LNCaP clone FGC (cell line): Measurements from ENCODE around the gene ANKRD13B.
A peak's percentile ranks its signal among the peaks of the same experiment; 100 is the strongest.

Source experiments
- DNase-seq: peaks from one replicate; pipeline ENCODE4 v3.0.0-alpha.2; 2011; ENCODE audit warnings: low read depth
- H3K4me3 ChIP-seq: 2 replicates; pipeline ENCODE4 v1.5.1; 2011; ENCODE audit warnings: mild to moderate bottlenecking, low read depth, low read length, control low read depth
- TF ChIP-seq, protein P1 (sequence below): IDR thresholded peaks from 2 replicates; pipeline ENCODE4 v1.5.1; 2012; ENCODE audit warnings: mild to moderate bottlenecking; ENCODE audit not compliant: control insufficient read depth, insufficient read depth; ENCODE audit errors: extremely low read depth

Gene ANKRD13B

DNA sequence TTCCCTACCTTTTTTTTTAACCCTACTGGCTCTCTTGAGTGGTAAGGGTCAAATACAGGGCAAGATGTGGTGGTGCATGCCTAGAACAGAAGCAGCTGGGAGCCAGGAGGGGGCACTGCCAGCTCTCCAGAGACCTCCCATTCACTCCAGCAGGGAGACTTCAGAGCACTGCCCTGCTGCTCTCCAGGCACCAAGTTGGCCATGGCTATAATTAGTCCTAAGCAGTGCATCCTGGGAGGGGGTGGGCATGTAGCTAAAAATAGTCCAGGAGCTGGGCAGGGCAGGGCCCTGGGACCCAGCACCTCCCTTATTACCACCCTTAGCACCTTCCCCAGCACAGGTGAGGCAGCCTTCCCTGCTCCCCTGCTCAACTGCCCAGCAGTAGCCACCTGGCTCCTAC lies 26.3 kb downstream of the ANKRD13B start:
- no peak overlapping the region for H3K4me3 ChIP-seq
- no peak for DNase-seq
- TF ChIP-seq, protein P1, sequence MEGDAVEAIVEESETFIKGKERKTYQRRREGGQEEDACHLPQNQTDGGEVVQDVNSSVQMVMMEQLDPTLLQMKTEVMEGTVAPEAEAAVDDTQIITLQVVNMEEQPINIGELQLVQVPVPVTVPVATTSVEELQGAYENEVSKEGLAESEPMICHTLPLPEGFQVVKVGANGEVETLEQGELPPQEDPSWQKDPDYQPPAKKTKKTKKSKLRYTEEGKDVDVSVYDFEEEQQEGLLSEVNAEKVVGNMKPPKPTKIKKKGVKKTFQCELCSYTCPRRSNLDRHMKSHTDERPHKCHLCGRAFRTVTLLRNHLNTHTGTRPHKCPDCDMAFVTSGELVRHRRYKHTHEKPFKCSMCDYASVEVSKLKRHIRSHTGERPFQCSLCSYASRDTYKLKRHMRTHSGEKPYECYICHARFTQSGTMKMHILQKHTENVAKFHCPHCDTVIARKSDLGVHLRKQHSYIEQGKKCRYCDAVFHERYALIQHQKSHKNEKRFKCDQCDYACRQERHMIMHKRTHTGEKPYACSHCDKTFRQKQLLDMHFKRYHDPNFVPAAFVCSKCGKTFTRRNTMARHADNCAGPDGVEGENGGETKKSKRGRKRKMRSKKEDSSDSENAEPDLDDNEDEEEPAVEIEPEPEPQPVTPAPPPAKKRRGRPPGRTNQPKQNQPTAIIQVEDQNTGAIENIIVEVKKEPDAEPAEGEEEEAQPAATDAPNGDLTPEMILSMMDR = peak; percentile 18; the same call in 1 of the 2 replicates

DNA sequence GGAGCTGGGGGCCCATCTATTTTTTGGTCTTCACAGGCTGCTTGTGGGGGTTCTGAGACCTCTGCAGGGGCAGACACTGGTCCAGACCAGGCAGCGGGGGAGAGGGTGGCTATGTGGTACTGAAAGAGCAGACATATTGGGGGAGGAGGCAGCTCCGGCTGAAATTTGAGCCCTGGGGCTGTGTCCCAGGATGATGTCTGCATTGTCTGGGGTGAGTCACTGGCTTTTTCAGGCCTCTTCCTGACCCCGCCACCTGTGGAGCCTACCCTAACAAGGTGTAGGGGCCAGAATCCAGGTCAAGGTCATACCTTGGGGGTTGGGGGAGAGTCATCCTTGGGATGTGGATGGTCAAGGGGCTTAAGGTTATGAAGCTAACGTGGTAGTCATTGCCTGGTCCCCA lies 27.3 kb downstream of the ANKRD13B start:
- TF ChIP-seq, protein P1 = no peak
- H3K4me3 ChIP-seq = no peak overlapping the region
- DNase-seq = no peak

DNA sequence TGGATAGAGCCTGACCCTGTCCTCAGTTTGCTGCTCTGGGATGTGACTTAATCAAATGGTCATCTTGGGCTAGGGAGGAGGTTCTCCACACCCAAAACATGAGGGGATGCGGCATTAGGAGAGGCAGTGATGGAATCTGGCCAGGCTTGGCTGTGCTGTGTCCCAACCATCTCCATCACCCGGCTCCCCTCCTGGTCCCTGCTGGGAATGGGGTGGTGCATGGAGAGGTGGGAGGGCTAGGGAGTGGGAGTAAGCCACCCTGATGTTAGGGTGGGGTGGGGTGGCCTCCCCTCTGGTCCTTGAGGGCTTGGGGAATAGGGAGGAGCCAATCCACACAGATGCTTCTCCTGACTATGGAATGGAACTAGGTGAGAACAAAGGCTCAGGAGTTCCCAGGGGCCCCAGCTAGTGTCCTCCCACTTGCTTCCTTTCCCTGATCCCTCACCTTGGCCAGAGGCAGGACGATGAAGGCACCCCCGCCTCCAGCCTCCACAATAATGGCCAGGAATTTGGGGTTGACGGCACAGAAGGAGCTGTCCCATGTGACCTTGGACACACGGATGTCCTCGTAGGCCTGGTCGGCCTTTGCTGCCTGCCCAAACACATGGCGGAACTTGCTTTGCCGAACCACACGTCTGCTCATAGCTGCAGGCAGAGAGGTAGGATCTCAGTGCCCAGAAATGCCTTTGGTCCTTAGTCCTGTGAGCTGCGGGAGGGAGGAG lies 28.0 kb downstream of the ANKRD13B start:
- TF ChIP-seq, protein P1 = no peak
- H3K4me3 ChIP-seq = no peak overlapping the region

GRCh38 chr17:29621751-29622194 lies 28.8 kb downstream of the ANKRD13B start:
- TF ChIP-seq, protein P1 = no peak
- H3K4me3 ChIP-seq = no peak overlapping the region
- DNase-seq = no peak

More for the DNA sequence above, 28.0 kb downstream of the ANKRD13B start:
- DNase-seq = no peak

GRCh38 chr17:29622337-29623282 lies 29.7 kb downstream of the ANKRD13B start, which contains the start of gene CORO6:
Gene CORO6 (minus strand): TSS chr17:29622912. CDS start chr17:29621421, 1,491 bp downstream.
- no peak within 1 kb of the TSS for H3K4me3 ChIP-seq
- DNase-seq = no peak
- TF ChIP-seq, protein P1 = no peak

DNA sequence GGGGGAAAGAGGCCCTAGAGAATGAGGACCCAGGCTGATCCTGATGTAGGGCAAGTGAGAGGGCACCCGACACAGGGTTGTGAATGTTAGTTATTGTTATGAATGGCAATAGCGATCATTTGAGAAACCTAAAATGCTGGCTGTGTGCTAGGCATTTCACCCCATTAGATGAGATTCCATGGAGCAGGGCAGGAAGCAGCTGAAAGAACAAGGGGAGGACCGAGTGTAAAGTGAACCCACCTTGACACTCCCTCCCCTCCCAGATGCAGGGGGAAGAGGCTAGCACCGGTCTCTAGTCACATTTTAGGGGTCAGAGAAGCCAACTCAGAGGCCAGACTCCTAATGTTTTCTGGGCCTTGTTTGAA lies 30.3 kb downstream of the ANKRD13B start:
- DNase-seq = no peak
- TF ChIP-seq, protein P1 = no peak
- H3K4me3 ChIP-seq = no peak overlapping the region
